Fibroblast of the aortic adventitia (primary cell): ENCODE results near the gene GXYLT2. TPM values are rescaled to one million over a fixed set of nuclear protein-coding genes. Genes with fewer than 3 reads are reported as not detected.
A peak's percentile ranks its signal among the peaks of the same experiment; 100 is the strongest.

Experiments
- DNase-seq: peaks from one replicate; pipeline ENCODE4 v3.0.0-alpha.2; 2010; ENCODE audit warnings: low read depth
- H3K4me3 ChIP-seq: 2 replicates; pipeline ENCODE4 v1.5.1; 2011; ENCODE audit warnings: low read depth, mild to moderate bottlenecking, control low read depth, low read length, moderate library complexity
- total RNA-seq: library from RNA; depleted of rRNA; stranded (reverse); fragments of >200 nt; gene quantifications from 2 replicates; pipeline ENCODE4 v1.2.3, GENCODE V29; 2012; ENCODE audit warnings: low replicate concordance
- TF ChIP-seq, protein P1 (sequence below): IDR thresholded peaks from 2 replicates; pipeline ENCODE4 v1.5.1; 2011; ENCODE audit warnings: mild to moderate bottlenecking, low read length, control low read depth, inconsistent platforms; ENCODE audit not compliant: insufficient read depth

GXYLT2 gene
- total RNA-seq, 1 donor: 59.7 TPM

- TF ChIP-seq, protein P1, sequence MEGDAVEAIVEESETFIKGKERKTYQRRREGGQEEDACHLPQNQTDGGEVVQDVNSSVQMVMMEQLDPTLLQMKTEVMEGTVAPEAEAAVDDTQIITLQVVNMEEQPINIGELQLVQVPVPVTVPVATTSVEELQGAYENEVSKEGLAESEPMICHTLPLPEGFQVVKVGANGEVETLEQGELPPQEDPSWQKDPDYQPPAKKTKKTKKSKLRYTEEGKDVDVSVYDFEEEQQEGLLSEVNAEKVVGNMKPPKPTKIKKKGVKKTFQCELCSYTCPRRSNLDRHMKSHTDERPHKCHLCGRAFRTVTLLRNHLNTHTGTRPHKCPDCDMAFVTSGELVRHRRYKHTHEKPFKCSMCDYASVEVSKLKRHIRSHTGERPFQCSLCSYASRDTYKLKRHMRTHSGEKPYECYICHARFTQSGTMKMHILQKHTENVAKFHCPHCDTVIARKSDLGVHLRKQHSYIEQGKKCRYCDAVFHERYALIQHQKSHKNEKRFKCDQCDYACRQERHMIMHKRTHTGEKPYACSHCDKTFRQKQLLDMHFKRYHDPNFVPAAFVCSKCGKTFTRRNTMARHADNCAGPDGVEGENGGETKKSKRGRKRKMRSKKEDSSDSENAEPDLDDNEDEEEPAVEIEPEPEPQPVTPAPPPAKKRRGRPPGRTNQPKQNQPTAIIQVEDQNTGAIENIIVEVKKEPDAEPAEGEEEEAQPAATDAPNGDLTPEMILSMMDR: no peak
- DNase-seq: no peak
These were observed 76.8 kb downstream of the GXYLT2 start for GRCh38 chr3:72964633-72965032.

DNA sequence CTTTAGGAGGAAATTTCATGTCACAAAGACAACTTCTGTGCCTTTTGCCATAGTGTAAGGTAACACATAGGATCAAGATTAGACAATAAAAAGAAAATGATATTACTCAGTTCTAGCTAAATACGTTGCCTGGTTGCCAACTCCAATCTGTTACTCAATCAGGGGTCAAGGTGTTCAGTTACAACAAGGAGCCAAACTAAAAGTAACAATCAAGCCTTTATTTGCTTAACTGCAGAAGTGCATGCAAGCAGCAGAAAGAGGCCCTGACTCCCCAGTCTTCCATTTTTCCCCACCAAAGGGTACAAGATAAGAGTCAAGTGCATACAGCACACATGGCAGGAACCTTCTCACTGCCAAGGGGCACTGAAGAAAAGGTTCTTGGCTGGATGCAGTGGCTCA, 80.4 kb downstream of the GXYLT2 start:
- no peak overlapping the region for H3K4me3 ChIP-seq
- DNase-seq: no peak
- TF ChIP-seq, protein P1: no peak

More at GRCh38 chr3:72964633-72965032, 76.8 kb downstream of the GXYLT2 start:
- no peak overlapping the region for H3K4me3 ChIP-seq

DNA sequence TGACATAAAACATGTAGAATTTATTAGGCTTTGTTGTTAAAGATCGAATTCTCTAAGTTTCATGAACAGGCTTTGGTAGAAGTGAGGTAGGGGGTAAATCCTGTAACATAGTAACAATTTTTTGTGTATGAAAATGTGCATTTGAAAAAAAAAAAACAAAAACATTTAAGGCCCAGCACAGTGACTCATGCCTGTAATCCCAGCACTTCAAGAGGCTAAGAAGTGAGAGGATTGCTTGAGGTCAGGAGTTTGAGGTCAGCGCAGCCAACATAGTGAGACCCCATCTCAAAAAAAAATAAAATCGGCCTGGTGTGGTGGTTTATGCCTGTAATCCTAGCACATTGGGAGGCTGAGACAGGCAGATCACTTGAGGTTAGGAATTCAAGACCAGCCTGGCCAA, 81.9 kb downstream of the GXYLT2 start:
- no peak for DNase-seq
- TF ChIP-seq, protein P1: no peak
- no peak overlapping the region for H3K4me3 ChIP-seq

DNA sequence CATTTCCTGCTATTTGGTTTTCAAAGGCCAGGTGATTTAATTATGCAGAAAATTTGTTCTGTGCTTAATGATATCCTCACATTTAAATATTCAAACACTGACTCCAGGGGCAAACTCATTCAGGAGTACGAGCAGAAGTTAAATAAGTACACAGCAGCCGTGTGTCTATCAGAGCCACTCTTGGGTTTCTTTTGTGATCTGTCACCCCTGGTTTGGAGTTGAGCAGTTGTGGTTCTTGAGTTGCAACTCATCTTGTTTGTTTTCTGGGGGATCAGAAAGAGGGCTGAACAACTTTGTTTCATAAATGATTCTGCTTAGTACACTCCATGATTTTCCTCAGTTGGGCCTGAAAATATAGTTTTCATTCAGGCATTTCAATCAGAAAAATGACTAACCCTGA, 83.1 kb downstream of the GXYLT2 start:
- TF ChIP-seq, protein P1: no peak
- H3K4me3 ChIP-seq: no peak overlapping the region
- DNase-seq: no peak

DNA sequence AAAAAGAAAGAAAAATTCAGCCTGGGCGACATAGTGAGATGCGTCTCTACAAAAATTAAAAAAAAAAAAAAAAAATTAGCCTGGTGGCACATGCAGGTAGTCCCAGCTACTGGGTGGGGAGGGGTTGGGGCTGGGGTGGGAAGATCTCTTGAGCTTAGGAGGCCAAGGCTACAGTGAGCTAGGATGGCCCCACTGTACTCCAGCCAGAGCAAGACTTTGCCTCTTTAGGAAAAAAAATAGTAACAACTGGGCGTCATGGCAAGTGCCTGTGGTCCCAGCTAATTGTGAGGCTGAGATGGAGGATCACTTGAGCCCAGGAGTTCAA, 84.8 kb downstream of the GXYLT2 start:
- TF ChIP-seq, protein P1: no peak
- H3K4me3 ChIP-seq: no peak overlapping the region
- DNase-seq: no peak

- peak; percentile 24 for DNase-seq
- TF ChIP-seq, protein P1: no peak
- no peak overlapping the region for H3K4me3 ChIP-seq
These were observed 85.3 kb downstream of the GXYLT2 start for GRCh38 chr3:72973031-72973723.

DNA sequence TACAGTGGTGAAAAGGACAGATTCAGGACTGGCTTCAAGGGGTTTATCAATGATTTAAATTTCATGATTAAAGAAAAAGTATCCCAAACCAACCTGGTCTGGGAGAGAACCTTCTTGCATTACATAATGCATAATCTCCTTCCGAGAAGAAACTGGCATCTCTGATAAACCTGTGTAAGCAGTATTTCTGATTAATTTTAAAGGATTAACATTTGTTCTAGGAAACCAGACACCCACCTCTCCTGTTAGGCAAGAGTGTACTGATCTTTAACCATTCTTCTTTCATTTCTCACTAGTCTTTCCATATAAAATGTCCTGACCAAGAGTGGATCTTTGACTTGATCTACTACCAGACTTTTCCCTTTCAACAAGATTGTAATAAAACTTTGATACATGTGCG, 85.9 kb downstream of the GXYLT2 start:
- TF ChIP-seq, protein P1: no peak
- H3K4me3 ChIP-seq: no peak overlapping the region
- DNase-seq: no peak
